ENCODE results near the gene RBM11.

Gene RBM11

DNA sequence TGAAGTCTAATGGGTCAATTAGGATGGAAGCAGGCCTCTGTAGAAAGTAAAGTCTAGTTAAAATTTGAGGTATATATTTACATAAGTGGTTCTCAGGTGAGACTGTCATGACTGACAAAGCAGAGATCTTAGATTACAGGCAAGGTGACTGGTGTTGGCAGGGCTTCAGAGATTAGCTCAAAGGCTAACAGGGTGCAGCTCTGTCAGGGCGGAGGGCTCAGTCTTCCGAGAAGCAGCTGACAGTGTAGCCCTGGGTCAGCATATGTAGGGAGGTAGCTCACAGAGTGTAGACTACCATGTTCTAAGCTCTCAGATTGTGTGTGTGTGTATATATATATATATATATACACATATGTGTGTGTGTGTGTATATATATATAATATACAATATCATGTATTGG is 54.7 kb downstream of the RBM11 start:
- no peak overlapping the region for H2AFZ ChIP-seq (ENCODE audit: low read depth, low read length, severe bottlenecking)

DNA sequence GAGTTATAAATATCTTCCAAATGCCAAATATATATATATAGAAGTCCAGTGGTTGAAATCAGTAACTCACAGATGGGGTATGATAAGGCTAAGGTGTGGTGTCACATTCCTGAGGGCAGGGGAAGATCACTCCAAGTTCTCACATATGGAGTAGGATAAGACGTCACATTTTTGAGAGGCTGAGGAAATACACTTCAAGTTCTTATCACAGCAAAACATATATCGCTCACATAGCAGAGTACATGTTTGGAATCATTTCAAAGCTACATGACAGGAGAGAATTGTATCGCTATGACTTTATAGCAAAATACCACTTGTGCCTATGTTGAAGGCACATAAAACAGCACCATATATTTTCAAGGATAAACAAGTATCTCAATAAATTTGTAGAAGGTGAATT is 55.1 kb downstream of the RBM11 start:
- Histone ChIP-seq H3K9me2 (replicated peaks; ENCODE audit: insufficient read depth, low read length) (no peaks in the 10 kb centered on the region), H3F3A (ENCODE audit: insufficient read depth) (no peaks in the 10 kb centered on the region), H3K9ac (ENCODE audit: low read length) (no peak overlapping the region), H3K4me3 (ENCODE audit: insufficient read depth, low read length, poor library complexity, severe bottlenecking) (no peak overlapping the region), H4K20me1 (ENCODE audit: low read depth, low read length) (no peaks in the 10 kb centered on the region), H3K4me2 (ENCODE audit: low read depth, low read length, poor library complexity, severe bottlenecking) (no peak overlapping the region), H3K79me2 (ENCODE audit: insufficient read depth, low read length) (no peaks in the 10 kb centered on the region), H3K27me3 (ENCODE audit: low read length) (no peaks in the 10 kb centered on the region), H3K9me3 (ENCODE audit: insufficient read depth, low read length) (no peaks in the 10 kb centered on the region), H3K36me3 (ENCODE audit: low read length) (no peaks in the 10 kb centered on the region), H3K27ac (ENCODE audit: low read depth, low read length) (no peak overlapping the region), H2AFZ (ENCODE audit: low read depth, low read length, severe bottlenecking) (no peak overlapping the region)
- TF ChIP-seq, protein P1, sequence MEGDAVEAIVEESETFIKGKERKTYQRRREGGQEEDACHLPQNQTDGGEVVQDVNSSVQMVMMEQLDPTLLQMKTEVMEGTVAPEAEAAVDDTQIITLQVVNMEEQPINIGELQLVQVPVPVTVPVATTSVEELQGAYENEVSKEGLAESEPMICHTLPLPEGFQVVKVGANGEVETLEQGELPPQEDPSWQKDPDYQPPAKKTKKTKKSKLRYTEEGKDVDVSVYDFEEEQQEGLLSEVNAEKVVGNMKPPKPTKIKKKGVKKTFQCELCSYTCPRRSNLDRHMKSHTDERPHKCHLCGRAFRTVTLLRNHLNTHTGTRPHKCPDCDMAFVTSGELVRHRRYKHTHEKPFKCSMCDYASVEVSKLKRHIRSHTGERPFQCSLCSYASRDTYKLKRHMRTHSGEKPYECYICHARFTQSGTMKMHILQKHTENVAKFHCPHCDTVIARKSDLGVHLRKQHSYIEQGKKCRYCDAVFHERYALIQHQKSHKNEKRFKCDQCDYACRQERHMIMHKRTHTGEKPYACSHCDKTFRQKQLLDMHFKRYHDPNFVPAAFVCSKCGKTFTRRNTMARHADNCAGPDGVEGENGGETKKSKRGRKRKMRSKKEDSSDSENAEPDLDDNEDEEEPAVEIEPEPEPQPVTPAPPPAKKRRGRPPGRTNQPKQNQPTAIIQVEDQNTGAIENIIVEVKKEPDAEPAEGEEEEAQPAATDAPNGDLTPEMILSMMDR (IDR thresholded peaks at IDR 0.05; ENCODE audit: insufficient read depth, low read length, poor library complexity, severe bottlenecking), result no peak
- TF ChIP-seq EZH2phosphoT487 (conservative IDR thresholded peaks at IDR 0.05; ENCODE audit: low read length), result no peak

More for the DNA sequence above, 54.7 kb downstream of the RBM11 start:
- no peak overlapping the region for H3K4me2 ChIP-seq (ENCODE audit: low read depth, low read length, poor library complexity, severe bottlenecking)
- H3K4me3 ChIP-seq (ENCODE audit: insufficient read depth, low read length, poor library complexity, severe bottlenecking), result no peak overlapping the region
- H3K79me2 ChIP-seq (ENCODE audit: insufficient read depth, low read length), result no peaks in the 10 kb centered on the region
- H3K27me3 ChIP-seq (ENCODE audit: low read length), result no peaks in the 10 kb centered on the region
- TF ChIP-seq, protein P1 (IDR thresholded peaks at IDR 0.05; ENCODE audit: insufficient read depth, low read length, poor library complexity, severe bottlenecking), result no peak
- no peak for TF ChIP-seq EZH2phosphoT487 (conservative IDR thresholded peaks at IDR 0.05; ENCODE audit: low read length)
- no peak overlapping the region for H3K27ac ChIP-seq (ENCODE audit: low read depth, low read length)
- H4K20me1 ChIP-seq (ENCODE audit: low read depth, low read length), result no peaks in the 10 kb centered on the region
- no peaks in the 10 kb centered on the region for H3F3A ChIP-seq (ENCODE audit: insufficient read depth)
- H3K36me3 ChIP-seq (ENCODE audit: low read length), result no peaks in the 10 kb centered on the region
- no peaks in the 10 kb centered on the region for H3K9me3 ChIP-seq (ENCODE audit: insufficient read depth, low read length)
- no peaks in the 10 kb centered on the region for H3K9me2 ChIP-seq (replicated peaks; ENCODE audit: insufficient read depth, low read length)
- no peak overlapping the region for H3K9ac ChIP-seq (ENCODE audit: low read length)

DNA sequence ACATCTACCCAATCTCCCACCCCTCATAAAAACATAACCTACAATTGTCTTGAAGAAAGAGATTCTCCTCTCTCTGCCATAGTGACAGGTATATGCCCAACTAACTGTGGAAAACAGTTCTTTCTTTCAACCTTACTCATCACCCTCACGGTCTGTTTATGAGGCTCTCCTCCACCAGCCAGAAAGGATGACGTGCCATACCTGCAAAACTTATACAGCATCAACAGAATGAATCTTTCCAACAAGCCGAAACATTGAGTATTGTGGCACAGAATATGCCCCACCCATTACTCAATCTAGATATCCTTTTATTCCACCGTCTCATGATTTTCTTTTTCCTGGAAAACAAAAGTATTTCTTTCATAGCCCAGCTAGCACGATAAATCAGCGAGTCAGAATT is 55.7 kb downstream of the RBM11 start:
- H3K36me3 ChIP-seq (ENCODE audit: low read length), result no peaks in the 10 kb centered on the region
- no peaks in the 10 kb centered on the region for H3F3A ChIP-seq (ENCODE audit: insufficient read depth)
- H3K27me3 ChIP-seq (ENCODE audit: low read length), result no peaks in the 10 kb centered on the region
- no peak overlapping the region for H3K9ac ChIP-seq (ENCODE audit: low read length)
- H2AFZ ChIP-seq (ENCODE audit: low read depth, low read length, severe bottlenecking), result no peak overlapping the region
- no peak for TF ChIP-seq EZH2phosphoT487 (conservative IDR thresholded peaks at IDR 0.05; ENCODE audit: low read length)
- TF ChIP-seq, protein P1 (IDR thresholded peaks at IDR 0.05; ENCODE audit: insufficient read depth, low read length, poor library complexity, severe bottlenecking), result no peak
- no peak overlapping the region for H3K4me3 ChIP-seq (ENCODE audit: insufficient read depth, low read length, poor library complexity, severe bottlenecking)
- no peak overlapping the region for H3K27ac ChIP-seq (ENCODE audit: low read depth, low read length)
- H4K20me1 ChIP-seq (ENCODE audit: low read depth, low read length), result no peaks in the 10 kb centered on the region
- H3K79me2 ChIP-seq (ENCODE audit: insufficient read depth, low read length), result no peaks in the 10 kb centered on the region
- no peaks in the 10 kb centered on the region for H3K9me3 ChIP-seq (ENCODE audit: insufficient read depth, low read length)
- H3K9me2 ChIP-seq (replicated peaks; ENCODE audit: insufficient read depth, low read length), result no peaks in the 10 kb centered on the region
- H3K4me2 ChIP-seq (ENCODE audit: low read depth, low read length, poor library complexity, severe bottlenecking), result no peak overlapping the region

All from SU-DHL-6 (cell line).